Stimulated activated CD4-positive, alpha-beta T cell treated with anti-CD3 and anti-CD28 coated beads, Interleukin-12 subunit alpha, Interleukin-12 subunit beta, amount 100 ng/mL, for 24 hours (primary cell): Measurements from ENCODE around the gene TUBB3.
A peak's percentile ranks its signal among the peaks of the same experiment; 100 is the strongest.
"Not testable (repeated sequence)": the region's sequence is repeated elsewhere in the genome, so short reads cannot be mapped to it uniquely, and the experiment has no call there.

Experiments
- DNase-seq, 2 experiments: peaks; one replicate each; pipeline ENCODE4 v3.0.0-alpha.2; 2020; ENCODE audit warnings: low read depth in 2 of 2

The TUBB3 gene

DNA sequence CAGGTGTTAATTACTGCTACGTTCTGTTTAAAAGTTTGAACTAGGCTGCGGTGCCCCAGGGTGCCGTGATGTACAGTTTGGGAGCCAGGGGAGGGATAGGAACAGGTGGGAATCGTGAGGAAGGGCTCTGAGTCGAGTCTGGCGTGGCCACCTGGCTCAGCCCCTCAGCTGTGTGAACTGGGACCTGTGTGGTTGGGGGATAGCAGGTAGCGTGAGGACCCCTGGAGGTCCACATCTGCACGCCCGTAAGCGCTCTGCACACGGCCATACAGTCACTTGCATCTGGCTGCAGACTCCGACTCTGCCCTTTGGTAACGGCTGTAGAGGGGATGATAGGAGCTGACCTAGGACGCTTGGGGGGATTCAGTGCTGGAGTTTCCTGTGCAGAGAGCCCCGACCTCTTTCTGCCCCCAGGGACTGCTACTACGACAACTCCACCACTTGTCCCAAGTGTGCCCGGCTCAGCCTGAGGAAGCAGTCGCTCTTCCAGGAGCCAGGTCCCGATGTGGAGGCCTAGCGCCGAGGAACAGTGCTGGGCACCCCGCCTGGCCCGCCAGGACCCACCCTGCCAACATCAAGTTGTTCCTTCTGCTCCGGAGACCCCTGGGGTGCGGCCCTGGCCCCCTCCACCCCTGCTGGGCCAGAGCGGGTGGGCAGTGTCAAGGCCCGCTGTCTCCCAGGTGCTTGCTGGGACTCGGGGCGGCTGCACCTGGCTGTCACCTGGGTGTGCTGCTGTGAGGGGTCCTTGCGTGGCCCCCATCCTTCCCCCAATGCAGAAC, 42.5 kb downstream of the TUBB3 start:
- no peak for DNase-seq

DNA sequence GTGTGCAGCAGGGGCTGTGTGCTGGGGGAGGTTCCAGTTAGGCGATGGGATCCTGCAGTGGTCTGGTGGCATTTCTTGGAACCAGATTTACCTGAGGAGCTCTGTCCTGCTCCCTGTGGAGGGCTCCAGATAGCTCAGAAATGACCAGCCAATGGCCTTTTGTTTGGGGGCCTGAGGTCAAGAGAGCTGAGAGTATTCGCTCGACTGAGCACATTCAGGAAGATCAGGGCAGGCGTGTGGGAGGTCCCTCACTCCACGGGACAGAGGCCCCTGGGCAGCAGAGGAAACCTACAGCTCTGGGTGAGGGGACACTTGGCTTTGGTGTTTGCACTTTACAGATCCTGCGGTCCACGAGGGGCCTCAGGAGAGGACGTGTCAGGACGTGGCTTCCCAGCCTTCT, 43.6 kb downstream of the TUBB3 start:
- no peak for DNase-seq

DNA sequence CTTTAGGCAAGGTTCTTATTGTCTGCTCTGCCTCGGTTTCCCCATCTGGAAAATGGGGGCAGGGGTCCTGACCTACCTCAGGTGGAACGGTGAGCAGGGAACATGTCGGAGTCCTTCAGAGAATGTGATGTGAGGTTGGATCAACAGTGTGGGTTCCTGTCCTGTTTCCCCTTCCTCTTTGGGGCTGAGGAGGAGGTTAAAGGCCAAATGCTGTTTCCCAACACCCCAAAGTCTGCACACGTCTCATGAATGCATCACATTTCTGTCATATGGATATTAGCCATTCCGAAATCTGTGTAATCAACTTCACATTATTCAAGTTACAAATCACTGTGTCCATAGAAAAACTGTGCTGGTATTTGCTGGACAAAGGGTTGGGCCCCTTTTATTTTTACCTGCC, 44.3 kb downstream of the TUBB3 start:
- DNase-seq, result not testable (repeated sequence)

DNA sequence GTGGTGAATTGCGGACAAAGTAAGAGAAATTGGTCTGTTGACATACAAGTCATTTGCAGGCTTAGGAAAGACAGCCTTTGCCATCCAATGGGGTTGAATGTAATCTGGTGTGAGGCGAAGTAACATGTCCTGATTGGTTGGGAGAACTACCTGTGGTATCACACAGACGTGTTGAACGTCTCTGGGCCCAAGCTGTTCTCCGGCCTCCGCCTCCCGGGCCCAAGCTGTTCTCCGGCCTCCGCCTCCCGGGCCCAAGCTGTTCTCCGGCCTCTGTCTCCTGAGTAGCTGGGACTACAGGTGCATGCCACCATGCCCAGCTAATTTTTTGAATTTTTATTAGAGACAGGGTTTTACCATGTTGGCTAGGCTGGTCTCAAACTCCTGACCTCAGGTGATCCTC, 44.9 kb downstream of the TUBB3 start:
- DNase-seq, result not testable (repeated sequence)

DNA sequence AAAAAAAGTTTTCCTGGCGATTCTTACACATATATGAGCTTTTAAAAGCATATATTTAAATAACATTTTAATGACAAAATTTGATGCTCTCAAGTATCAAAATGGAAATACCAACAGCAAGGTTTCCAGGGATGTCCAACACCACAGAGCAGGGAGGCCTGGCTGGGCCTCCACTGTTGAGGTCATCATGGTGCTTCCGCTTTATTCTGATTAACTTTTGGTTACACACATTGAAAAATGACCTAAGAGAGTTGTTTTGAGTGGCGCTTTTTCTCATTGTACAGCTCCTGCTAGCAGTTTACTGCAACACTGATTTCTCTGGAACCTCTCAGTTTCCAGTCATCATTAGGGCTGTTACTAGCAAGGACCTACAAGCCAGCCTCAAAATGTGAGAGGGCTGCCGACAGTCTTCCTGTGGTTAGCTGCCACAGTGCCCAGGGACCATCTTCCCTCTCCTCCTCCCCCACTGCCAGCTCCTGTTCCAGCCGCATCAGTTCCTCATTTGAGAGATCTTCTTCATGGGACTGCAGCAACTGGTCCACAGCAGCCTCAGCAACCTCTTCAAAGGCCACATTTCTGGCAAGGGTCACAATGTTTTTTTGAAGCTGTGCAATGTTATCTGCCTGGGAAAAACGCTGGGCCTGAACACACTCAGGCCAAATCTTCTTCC, 46.7 kb downstream of the TUBB3 start:
- DNase-seq, result no peak

DNA sequence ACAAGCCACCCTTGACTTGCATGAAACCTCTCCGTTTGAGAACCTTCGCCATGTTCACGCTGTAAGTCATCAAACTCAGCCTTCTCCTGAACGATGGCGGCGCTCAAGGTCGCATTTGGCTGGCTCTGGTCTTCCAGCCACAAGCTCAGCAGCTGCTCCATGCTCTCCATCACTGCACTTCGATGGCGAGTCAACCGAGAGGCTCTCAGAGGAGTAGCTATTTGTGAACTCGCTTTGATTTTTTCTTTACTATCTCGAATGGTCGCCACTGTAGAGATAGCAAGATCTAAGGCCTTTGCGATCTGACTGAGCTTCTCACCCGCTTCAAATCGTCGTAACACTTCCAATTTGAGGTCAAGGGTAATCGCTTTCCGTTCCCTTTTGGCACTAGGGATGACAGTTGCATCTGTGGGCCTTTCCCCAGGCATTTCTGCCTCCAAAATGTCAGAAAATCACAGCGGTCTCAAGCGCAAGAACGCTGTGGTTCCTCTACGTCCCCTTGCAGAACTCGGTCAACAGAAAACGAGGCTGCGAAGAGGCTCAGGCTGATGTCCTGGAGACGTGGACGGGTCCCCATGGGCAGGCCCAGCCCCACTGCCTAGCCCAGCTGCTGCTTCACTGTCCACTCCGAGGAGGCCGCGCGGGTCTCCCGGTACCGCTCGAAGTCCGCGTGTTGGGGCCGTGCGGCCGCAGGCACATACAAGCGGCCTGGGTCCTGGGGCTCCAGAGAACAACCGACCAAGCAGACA, 48.5 kb downstream of the TUBB3 start:
- DNase-seq, result no peak

DNA sequence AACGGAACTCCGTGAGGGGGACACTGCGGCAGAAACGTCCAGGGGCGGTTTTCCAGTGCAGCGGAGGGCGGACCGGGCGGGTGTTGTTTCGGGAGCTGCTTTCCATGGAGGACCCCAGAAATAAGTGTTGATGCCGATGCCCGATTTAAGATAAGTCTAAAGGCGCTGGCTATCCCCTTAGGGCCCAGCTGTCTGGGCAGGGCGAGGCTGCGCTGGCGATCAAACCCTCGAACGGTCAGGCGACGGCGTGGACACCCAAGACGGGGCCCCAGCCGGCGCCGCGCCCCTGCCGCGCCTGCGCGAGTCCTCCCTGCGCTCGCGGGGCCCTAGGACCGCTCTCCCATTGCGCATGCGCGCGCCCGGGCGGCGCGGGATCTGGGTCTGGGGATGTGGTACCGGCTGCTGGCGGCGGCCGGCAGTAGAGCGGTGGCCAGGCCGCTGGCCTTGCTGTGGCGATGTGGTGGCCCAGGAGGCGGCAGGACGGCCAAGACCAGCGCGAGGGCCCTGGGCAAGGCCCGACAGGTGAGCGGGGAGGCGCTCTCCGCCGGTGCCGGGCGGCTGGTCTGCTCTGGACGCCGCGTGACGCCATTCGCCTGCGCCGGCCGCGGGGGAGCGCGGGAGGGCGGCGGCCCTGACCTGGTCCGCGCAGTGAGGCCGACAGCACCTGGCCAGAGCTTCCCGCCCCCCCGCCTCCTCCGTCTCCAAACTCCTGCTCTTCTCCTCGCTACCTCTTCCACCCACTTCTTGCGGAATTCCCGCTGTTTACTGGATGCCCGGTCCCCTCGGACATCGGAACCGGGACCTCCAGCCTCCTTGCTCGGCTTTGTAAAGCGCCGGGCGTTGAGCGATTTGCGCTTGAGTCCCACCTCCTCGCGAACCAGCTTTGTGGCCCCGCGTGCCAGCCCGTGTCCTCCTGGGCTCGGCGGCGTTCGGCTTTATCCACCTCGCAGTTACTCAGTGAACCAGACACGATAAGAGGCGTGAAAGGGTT, 49.4 kb downstream of the TUBB3 start:
- DNase-seq, result peak; percentile 80 to 84

DNA sequence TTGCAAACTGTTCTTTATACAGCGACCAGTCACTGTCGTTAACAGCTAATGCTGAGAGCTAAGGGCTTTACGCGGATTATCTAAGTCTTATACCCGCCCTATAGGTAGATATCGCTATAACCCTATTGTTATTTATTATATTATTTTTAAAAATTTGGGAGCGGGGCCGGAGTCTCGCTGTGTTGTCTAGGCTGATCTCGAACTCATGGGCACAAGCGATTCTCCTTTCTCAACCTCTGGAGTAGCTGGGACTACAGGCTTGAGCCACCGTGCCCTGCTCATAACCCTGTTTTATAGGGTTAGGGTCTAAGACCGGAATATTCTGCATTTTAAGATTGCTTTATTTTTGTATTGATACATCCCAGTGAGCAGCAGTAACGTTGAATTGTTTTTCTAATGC, 50.1 kb downstream of the TUBB3 start:
- no peak for DNase-seq

DNA sequence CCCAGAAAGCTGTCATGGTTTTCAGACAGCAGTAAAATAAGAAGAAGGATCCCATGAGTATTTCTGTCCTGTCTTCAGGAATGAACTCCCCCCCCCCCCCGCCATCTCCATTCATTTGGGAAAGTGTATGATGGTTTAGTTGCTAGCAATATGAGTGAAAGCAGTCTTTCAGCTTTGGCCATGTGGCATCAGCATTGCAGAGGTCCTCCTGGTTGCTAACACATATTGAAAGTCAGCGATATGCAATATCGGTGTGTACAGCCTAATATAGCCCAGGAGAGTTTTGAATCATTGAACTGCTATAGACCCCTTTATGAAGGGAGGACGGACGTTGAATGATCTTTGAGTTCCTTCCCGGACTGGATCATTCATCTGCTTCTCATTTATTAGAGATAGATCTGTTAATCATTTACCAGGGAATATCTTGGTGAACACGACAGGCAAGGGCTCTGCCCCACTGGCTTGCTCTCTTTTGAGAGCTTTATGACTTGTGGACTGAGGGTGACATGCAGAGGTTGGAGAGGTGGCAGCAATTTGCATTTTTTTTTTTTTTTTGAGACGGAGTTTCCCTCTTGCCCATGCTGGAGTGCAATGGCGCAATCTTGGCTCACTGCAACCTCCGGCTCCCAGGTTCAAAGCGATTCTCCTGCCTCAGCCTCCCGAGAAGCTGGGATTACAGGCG, 50.7 kb downstream of the TUBB3 start:
- DNase-seq, result no peak

DNA sequence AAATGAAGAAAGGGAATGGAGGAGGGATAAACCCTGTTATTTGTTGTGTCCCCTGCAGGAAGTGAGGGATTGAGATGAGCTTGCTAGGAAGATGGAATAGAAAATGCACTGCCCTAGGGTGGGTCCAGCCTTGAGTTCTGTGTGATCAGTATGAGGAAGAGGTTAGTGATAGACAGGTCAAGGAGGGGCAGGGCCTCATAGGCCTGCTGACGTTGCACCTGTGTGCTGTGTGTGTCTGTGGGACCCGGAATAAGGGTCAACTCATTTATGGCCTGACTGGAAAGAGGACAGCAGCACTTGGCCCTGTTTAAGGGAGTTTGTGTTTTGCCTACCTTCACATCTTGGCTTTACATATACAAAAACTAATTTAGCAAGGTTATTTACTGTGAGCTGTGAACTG, 51.7 kb downstream of the TUBB3 start:
- no peak for DNase-seq

DNA sequence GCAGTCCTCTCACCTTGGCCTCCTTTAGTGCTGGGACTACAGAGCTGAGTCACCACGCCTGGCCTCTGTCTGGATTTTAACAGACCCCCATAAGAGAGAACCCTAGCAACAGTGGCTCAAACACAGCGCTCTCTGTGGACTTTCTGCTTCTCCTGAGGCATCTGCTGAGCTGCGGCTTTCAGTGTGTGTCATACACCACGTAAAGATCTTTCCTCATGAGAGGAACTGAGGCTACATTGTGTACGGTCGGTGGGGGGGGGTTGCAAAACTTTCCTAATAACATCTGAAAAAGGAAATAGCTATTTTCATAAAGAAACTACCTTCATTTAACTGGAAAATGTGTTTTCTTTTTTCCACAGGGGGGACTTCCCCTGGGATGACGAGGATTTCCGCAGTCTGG, 58.3 kb downstream of the TUBB3 start:
- peak in 1 of 2 experiments; percentile 20 for DNase-seq

DNA sequence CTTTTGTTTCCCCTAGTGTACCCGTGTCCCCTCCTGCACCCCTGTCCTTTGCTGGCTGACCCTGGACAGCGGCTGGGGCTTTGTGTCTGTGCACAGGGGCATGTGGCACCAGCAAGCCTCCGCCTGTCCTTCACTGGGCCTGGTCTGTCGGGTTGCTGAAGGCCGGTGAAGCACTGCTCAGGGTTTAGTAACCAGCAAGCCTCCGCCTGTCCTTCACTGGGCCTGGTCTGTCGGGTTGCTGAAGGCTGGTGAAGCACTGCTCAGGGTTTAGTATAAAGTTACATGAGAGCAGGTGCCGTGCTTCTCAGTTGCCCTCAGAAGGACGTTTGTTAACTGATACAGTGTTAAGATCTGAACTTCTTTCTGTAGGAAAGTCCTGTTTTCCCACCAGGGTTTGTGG, 59.2 kb downstream of the TUBB3 start:
- DNase-seq, result no peak

DNA sequence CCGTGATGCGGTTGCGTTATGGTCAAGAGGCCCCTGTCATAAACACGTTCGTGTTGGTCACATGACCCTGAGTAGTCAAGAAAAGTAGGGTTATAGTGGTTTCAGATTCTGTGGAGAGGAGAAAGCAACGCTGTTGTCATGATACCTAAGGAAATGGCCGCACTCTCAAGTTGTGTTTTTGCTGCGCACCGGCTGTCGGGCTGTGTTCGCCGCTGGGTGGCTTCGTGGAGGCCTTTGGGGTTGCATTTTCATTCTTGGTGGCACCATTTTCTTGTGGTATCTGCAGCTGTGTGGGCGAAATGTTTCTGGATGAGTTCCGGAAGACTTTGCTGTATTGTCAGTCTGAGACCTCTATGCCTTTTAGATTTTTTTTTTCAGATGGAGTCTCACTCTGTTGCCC, 60.4 kb downstream of the TUBB3 start:
- DNase-seq, result no peak

DNA sequence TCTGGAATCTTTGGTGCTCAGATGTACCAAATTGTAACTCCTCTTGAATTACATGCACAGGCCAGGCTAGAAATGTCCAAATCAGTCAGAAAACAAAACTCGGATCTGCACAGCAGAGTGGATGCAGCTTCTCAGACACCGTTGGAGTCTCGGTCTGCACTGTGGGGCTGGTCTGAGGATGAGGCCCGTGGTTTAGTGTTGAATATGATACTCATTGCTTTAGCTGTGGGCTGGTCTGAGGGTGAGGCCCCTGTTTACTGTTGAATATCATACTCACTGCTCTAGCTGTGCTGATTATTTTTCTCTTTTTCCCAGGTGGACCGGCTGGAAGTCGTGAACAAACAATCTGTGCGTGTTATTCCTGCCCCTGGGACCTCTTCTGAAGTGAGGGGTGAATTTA, 61.1 kb downstream of the TUBB3 start:
- DNase-seq, result no peak

DNA sequence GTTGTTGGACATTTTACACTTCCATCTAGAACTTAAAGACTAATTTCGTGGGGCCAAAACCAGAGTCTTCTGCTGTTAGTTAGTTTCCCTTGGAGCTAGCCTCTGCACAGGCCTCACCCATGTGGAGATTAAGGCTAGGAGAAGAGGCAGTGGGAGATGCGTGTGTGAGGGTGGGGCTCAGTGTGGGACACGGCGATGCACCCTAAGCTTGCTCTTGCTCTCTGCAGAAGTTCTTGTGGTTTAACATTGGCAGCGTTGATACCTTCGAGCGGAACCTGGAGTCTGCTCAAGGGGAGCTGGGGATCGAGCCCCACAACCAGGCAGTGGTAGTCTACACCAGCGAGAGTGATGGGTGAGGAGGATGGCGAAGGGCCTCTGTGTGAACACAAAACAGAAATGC, 62.1 kb downstream of the TUBB3 start:
- DNase-seq, result no peak
